Activated T-helper 1 cell treated with Interleukin-2 at 50 U/mL for 16 hours (primary cell): Measurements from ENCODE around the gene ZNF420.
A peak's percentile ranks its signal among the peaks of the same experiment; 100 is the strongest.
"Not testable (repeated sequence)": the region's sequence is repeated elsewhere in the genome, so short reads cannot be mapped to it uniquely, and the experiment has no call there.

Experiments used
- DNase-seq: peaks from one replicate; pipeline ENCODE4 v3.0.0-alpha.2; 2020; ENCODE audit warnings: low read depth

The ZNF420 gene

DNA sequence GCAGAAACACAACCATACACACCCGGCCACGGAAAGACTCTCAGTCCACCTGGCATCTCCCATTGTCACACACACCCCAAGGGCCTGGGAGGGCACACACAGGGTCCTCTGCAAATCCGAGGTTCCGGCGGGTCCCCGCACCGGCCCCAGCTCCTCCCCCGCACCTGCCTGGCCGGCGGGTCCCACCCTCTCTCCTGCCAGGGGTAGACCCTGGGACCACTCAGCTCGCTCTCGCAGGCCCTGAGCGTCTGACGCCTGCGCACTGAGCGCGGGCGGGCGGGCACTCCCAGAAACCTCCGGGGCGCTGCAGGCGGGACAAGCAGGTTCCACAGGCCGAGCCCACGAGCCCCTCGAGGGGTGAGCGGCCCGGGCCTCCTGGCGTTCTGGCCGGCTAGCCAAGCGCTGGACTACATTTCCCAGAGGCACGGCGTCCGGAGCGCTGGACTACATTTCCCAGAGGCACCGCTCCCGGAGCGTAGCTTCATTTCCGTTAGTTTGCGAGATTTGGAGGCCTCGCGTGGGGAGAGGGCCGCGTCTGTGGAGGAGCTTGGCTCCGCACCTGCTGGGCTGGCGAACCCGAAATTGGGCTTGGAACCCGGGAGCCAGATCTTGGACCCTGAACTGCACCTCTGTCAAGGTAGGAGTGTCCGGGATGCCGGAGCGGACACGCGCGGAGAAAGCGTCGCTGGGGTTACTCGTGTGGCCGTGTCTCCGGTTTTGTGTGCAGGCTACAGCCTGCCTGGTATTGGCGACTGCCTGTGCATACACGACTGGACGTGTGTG is at the start of gene ZNF420:
TSS of gene ZNF420 (plus strand) at position 500 of the 783 bp plus-strand sequence. CDS start 10,686 bp downstream, outside the sequence.
- DNase-seq = peak; percentile 76

DNA sequence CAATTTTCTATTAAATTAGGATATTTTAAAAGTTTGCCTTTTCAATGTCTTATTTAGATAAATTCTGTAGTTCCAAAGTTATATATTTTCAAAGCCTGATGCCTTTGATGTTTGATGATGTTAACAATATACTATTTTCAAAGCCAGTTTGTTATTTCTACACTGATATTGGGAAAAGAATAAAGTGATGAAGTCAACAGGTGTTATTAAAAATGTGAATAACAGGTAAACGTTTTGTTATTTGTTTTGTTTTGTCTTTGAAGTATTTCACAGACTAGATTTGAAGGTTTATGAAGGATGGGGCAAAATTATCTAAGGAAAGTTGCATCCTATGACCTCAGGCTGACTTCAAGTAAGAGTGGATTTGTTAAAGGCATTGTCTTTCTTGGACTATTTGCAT is 33.1 kb upstream of the ZNF420 start:
- no peak for DNase-seq

GRCh38 chr19:37055330-37055729 is 22.9 kb upstream of the ZNF420 start:
- no peak for DNase-seq

DNA sequence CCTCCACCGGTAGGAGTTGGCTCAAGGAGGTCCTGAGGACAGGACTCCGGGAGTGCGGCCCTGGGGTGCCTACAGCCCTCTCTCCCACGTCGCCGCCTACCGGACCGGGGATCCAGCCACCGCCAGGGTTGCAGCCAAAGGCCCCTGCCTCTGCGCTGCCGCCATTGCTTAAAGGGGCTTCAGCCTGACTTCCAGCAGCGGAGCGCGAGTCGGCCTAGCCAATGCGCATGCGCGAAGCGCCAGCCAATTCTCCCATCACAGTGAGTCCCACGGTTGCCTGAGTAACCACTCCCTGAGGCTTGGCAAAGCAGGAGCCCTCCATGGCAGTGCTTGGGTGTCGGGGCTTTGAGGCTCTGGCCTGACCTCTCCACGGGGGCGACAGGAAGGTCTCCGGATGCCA is 21.5 kb upstream of the ZNF420 start:
- DNase-seq = no peak

DNA sequence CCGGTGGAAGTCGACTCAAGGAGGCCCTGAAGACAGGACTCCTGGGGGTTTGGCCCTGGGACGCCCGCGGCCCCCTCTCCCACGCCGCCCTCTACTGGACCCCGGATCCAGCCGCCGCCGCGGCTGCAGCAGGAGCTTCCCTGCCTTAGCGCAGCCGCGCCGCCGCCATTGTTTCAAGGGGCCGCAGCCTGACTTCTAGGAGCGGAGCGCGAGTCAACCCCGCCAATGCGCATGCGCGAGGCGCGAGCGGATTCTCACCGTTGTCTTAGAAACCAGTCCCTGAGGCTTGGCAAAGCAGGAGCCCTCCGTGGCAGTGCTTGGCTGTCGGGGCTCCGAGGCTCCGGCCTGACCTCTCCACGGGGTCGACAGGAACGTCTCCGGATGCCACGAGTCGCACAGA is 19.1 kb upstream of the ZNF420 start:
- no peak for DNase-seq

GRCh38 chr19:37064886-37065285 is 13.3 kb upstream of the ZNF420 start:
- not testable (repeated sequence) for DNase-seq

- no peak for DNase-seq
These were observed 4.1 kb upstream of the ZNF420 start for GRCh38 chr19:37074111-37074510.

DNA sequence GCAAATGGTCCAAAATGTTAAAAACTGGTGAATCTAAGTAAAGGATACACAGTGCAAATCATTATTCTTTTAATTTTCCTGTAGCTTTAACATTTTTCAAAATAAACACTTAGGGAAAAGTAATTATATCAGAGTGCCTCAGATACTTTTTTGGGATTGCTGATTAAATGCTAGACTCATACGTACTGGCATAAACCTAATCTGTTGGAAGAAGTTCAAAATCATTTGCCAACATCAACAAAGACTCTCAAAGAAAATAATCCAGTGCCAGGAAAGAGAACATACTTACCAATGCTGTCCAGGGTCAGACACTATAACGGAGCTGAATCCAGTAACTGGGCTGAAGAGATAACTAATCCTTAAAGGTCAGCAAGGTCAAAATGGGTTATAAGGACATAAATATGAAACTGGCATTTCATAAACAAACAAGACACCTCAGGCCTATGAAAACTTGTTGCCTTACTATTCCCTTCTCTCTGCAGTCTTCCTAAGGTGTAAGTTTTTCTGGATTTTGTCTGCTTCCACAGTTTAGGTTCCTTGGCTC is 3.3 kb upstream of the ZNF420 start:
- no peak for DNase-seq

- DNase-seq = not testable (repeated sequence)
These were observed 1.7 kb upstream of the ZNF420 start for GRCh38 chr19:37076524-37076923.

DNA sequence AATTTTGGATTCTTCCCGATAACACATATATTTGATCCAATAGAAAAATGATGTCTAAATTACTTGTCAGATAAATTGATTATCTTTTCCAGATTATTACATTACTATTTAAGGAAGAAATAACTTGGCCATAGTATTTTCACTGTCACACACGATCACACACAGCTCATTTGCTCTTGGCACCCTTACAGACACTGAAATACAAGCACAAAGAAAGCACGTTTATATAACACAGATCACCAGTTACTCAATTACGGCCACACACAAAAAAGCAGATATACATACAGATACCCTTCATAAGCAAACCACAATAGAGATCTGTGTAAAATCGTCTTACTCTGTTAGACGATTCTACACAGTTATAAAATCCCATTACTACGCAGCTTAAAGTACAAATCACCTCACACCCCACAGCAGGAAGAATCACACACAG is 716 bp upstream of the ZNF420 start:
- no peak for DNase-seq

DNA sequence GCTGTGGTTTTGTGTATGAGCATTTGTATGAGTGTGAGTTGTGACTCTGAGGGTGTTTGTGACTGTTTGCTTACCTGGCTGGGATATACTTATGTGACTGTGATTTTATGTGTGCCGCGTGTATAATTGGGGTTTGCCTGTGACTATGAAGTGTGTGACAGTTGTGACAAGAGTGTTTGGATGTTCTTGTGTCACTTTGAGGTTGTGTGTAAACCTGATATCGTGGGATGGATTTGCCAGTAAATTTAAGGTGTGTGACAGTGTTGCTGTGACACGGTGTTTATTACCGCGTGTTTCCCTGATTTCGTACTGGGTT is 442 bp downstream of the ZNF420 start:
- no peak for DNase-seq

DNA sequence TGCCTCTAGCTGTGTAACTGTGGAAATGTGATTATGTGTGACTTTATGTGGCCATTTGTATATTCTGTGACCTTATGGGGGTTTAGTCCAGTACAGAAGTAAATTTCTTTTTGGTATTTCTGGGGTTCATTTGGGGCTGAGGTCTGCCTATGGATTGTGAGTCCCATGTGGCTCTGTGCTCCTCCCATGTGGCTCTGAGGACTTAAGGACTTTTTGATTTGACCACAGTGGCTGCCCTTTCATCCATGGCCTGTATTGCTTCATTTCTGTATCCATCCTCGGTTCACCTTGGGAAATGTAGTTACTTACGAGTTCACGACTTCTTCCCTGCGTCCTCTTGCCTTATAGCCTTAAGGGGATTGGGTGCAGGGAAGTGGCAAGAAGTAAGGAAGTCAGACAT is 1.0 kb downstream of the ZNF420 start:
- DNase-seq = no peak

- no peak for DNase-seq
These were observed 4.1 kb downstream of the ZNF420 start for GRCh38 chr19:37082307-37082706.

GRCh38 chr19:37087110-37087509 is 8.9 kb downstream of the ZNF420 start:
- no peak for DNase-seq

GRCh38 chr19:37095859-37096258 is 17.6 kb downstream of the ZNF420 start:
- no peak for DNase-seq

- no peak for DNase-seq
These were observed 20.3 kb downstream of the ZNF420 start for GRCh38 chr19:37098570-37098969.

DNA sequence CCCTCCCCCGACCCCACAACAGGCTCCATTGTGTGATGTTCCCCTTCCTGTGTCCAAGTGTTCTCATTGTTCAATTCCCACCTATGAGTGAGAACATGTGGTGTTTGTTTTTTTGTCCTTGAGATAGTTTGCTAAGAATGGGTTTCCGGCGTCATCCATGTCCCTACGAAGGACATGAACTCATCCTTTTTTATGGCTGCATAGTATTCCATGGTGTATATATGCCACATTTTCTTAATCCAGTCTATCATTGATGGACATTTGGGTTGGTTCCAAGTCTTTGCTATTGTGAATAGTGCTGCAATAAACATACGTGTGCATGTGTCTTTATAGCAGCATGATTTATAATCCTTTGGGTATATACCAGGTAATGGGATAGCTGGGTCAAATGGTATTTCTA is 25.9 kb downstream of the ZNF420 start:
- not testable (repeated sequence) for DNase-seq

DNA sequence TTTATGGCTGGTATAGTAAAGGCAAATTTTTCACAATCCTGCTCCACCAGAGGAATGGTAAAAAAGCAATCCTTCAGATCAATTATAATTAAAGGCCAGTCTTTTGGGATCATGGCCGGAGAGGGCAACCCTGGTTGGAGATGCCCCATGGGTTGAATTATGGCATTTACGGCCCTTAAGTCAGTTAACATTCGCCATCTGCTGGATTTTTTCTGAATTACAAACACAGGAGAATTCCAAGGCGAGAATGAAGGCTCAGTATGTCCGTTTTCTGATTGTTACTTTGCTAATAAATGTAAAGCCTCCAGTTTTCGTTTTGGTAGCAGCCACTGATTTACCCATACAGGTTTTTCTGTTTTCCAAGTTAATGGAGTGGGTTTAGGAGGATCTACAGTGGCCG is 33.5 kb downstream of the ZNF420 start:
- DNase-seq = not testable (repeated sequence)

GRCh38 chr19:37114001-37114400 is 35.8 kb downstream of the ZNF420 start:
- no peak for DNase-seq

DNA sequence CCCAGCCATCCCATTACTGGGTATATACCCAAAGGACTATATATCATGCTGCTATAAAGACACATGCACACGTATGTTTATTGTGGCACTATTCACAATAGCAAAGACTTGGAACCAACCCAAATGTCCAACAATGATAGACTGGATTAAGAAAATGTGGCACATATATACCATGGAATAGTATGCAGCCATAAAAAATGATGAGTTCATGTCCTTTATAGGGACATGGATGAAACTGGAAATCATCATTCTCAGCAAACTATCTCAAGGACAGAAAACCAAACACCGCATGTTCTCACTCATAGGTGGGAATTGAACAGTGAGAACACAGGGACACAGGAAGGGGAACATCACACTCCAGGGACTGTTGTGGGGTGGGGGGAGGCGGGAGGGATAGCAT is 43.9 kb downstream of the ZNF420 start:
- not testable (repeated sequence) for DNase-seq

GRCh38 chr19:37127999-37128820 is 50.0 kb downstream of the ZNF420 start:
- no peak for DNase-seq

- DNase-seq = no peak
These were observed 50.6 kb downstream of the ZNF420 start for GRCh38 chr19:37128821-37129177.

DNA sequence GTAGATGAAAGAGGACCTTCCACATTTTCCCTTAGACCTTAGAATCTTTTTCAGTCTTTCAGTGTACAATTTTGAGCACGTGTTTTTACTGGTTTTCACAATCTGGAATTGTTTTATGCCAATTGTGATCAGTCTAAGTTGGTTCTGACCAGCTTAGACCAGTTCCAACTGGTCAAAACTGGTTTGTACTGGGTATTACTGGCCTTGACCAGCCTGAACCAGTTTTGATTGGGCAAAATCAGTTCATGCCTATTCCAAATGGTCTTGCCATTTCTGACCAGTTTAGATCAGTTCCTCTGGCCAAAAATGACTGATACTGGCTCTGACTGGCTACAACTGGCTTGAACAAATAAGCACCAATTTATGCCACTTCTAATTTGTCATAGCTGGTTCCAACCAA is 57.9 kb downstream of the ZNF420 start:
- no peak for DNase-seq
